HT-29 (cell line): ENCODE results near the gene PACS1. TPM values are rescaled to one million over a fixed set of nuclear protein-coding genes. Genes with fewer than 3 reads are reported as not detected.

Source experiments
- DNase-seq: peaks from one replicate; pipeline ENCODE4 v3.0.0-alpha.2; 2015; ENCODE audit warnings: low spot score
- total RNA-seq: library from RNA; depleted of rRNA; stranded (reverse); fragments of >200 nt; shearing (Covaris generic); gene quantifications from 2 replicates; pipeline ENCODE4 v1.2.3, GENCODE V29; 2014

Gene PACS1
- total RNA-seq, 1 experiment from 2014 or later = 23.1 TPM

- peak; percentile 99 for DNase-seq
Observed at GRCh38 chr11:66222358-66223149, 152.5 kb downstream of the PACS1 start.

- no peak for DNase-seq
Observed at GRCh38 chr11:66224226-66224855, 154.3 kb downstream of the PACS1 start.

DNA sequence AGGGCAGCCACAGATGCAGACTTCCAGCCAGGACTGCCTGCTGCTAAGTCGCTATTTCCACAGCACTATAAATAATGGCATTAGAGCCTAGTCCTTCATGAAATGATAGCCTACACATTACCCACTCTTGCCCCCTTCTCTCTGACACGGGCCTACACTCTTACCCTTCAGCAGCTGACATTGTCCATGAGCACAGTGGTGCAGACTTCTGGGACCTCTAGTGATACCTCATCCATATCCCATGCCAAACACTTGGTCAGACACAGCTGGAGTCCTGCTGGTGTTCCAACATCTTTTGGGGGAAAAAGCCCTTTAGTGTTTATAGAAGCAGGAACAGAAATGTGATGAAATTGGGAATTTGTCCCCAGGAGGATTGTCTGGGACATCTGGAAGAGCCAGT is 155.0 kb downstream of the PACS1 start:
- no peak for DNase-seq

- DNase-seq = no peak
Observed at GRCh38 chr11:66226101-66226500, 156.0 kb downstream of the PACS1 start.

DNA sequence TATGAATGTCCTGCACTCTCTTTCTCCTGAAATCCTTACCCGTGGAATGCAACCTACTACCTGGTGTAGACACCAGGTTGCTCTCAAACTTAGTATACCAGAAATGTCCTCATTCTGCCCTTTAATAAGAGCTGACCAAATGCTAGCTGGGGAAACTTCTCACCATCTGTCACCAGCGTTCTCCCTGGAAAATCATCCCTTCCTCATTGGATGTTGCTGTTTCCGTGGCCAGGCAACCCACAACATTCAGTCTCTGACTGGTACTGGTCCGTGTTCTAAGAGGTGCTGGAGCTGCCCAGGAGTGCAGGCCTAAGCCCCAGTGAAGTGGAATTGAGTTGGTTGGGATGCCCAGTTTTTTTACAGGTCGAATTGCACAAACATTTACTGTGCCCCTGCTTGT is 157.6 kb downstream of the PACS1 start:
- no peak for DNase-seq

DNA sequence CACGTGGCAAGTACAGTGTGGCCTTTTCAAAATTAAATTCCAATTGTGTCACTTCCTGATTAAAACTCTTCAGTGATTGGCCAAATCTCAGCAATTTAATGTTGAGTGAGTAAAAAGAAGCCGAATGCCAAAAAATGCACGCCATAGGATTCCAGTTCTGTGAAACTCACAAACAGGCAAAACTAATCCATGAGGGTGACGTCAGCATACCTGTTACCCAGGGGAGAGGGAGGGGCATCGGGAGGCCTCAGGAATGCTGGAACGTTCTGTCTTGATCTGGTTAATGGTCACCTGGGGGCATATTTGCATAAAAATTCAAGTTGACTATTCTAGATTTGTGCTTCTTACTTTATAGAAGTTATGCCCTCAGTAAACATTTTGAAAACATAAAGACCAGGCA is 158.4 kb downstream of the PACS1 start:
- no peak for DNase-seq

GRCh38 chr11:66230156-66230555 is 160.1 kb downstream of the PACS1 start:
- DNase-seq = no peak

GRCh38 chr11:66230978-66231377 is 160.9 kb downstream of the PACS1 start:
- no peak for DNase-seq

DNA sequence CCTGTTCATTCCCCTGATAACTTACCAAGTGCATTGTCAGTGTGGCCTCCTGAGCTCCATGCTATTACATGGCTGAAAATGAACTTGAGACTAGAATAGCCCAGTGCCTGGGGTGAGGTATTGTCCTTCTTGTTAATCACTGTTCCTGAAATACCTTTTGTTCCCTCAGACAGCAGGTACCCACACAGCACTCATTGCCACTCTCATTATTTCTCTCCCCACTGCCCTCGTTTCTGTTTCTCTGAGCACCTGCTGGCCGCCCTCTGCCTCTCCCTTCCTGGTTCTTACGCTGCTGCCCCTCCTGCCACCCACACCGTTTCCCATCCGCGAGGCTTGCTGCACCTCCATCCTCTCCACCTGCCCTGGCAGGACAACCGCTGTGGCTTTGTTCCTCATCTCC is 161.5 kb downstream of the PACS1 start:
- no peak for DNase-seq

- DNase-seq = no peak
Observed at GRCh38 chr11:66232769-66233168, 162.7 kb downstream of the PACS1 start.

- DNase-seq = no peak
Observed at GRCh38 chr11:66233301-66233700, 163.2 kb downstream of the PACS1 start.

GRCh38 chr11:66235141-66235540 is 165.1 kb downstream of the PACS1 start:
- DNase-seq = no peak

- no peak for DNase-seq
Observed at GRCh38 chr11:66237867-66238266, 167.8 kb downstream of the PACS1 start.

GRCh38 chr11:66238786-66239413 is 168.8 kb downstream of the PACS1 start:
- DNase-seq = no peak

DNA sequence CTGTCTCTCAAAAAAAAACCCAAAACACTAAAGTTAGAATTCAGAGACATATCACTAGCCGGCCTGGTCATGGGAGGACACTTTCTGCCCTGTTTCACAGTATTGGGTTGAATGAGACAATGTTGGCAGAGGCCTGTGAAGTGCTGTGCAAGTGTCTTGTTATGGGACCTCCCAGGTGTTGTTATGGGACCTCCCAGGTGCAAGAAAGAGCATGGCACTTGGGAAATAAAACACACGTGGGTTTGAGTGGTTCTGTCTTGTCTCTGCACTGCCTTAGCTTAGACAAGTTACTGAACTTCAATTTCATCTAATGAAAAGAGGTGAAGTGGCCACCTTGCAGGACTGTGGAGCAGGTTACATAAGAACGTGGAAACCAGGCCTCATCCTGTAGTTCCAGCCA is 169.4 kb downstream of the PACS1 start:
- DNase-seq = no peak

DNA sequence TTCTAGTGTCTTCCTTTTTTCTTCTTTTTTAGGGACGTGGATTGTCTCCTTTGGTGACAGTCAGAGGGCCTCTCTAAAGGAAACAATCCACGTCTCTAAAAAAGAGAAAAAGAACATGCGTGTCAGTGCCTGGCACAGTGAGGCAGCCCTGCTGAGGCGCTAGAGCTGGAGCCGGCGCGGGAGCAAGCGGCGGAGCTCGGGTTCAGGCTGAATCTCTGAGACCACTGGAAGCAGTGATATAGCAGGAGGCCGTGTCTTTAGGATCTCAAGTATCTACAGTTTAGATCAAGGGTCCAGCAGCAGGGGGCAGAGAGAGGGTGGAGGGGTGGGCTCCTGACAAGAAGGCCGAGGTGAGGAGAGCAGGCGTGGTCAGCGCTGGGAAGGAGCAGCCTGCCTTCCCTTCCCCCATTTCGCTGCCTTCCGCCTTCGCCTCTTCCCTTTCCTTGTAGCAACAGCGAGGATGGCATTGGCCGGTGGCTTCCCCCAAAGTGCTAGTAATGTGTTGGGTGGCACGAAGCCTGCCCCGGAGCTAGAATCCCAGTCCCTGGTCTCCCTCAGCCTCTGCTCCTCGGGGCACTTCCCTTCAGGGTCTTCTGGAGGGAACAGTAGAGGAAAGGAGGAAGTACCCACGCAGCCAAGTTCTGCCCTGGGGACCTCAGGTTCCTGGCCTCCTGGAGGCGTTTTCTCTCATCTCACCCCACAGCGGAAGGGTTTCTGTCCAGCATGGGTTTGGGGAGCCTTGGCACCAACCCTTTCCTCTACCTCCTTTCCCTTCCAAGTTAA is 170.1 kb downstream of the PACS1 start:
- DNase-seq = no peak

DNA sequence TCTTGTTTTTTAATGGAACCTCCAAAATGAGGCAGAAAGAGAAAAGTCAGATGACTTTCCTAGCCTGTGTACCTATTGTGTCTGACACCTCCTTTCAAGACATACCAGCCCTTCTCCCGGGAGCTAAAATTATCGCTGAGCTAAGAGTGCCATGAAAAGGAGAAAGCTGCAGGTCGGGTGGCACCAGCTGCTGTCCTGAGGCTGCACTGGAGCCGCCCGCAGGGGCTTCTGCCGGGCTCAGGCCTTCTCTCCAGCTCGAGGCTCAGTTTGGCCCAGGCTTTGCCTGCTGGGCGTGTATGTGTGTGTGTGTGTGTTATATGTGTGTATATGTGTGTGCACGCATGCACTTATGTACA is 170.7 kb downstream of the PACS1 start:
- no peak for DNase-seq

GRCh38 chr11:66242095-66242765 is 172.2 kb downstream of the PACS1 start:
- no peak for DNase-seq

- no peak for DNase-seq
Observed at GRCh38 chr11:66243782-66244535, 173.9 kb downstream of the PACS1 start.

GRCh38 chr11:66247295-66247694 is 177.2 kb downstream of the PACS1 start:
- DNase-seq = no peak

- DNase-seq = no peak
Observed at GRCh38 chr11:66247801-66248200, 177.7 kb downstream of the PACS1 start.
